Adrenal gland (tissue), 12 donors: ENCODE results near the gene MMS22L. TPM values are rescaled to one million over a fixed set of nuclear protein-coding genes. Genes with fewer than 3 reads are reported as not detected.
A peak's percentile ranks its signal among the peaks of the same experiment; 100 is the strongest.

Experiments
- DNase-seq, 7 donors: peaks; one replicate each; pipeline ENCODE4 v3.0.0-alpha.2; 2019 to 2020
- H3K27ac ChIP-seq, 5 donors: fragments of 200-600 bp; sonication (generic) in 4 of 5; 1 replicate in 3 of 5; 2 replicates in 2 of 5; pipeline versions ENCODE4 v1.5.1 to v1.8.0; 2016 to 2020; ENCODE audit warnings: mild to moderate bottlenecking in 1 of 5
- H3K27me3 ChIP-seq: fragments of 200-600 bp; 2 replicates; pipeline ENCODE4 v1.8.0; 2021
- H3K36me3 ChIP-seq, 2 donors: fragments of 200-600 bp; replicated peaks in 1 of 2; 1 replicate in 1 of 2; 2 replicates in 1 of 2; pipeline versions ENCODE4 v1.5.1 to v1.8.0; 2018 to 2022
- H3K4me1 ChIP-seq, 2 donors: fragments of 200-600 bp; replicated peaks in 1 of 2; 1 replicate in 1 of 2; 2 replicates in 1 of 2; pipeline versions ENCODE4 v1.5.1 to v1.8.0; 2018 to 2021
- H3K4me3 ChIP-seq, 4 donors: fragments of 200-600 bp; sonication (generic) in 3 of 4; one replicate each; pipeline ENCODE4 v1.5.1; 2016 to 2018
- H3K9me3 ChIP-seq, 3 donors: fragments of 200-600 bp; sonication (generic) in 1 of 3; replicated peaks in 1 of 3; 1 replicate in 2 of 3; 2 replicates in 1 of 3; pipeline versions ENCODE4 v1.5.1 to v1.8.0; 2016 to 2021
- POLR2A ChIP-seq, 2 donors: fragments of 450-650 bp; IDR thresholded peaks; one replicate each; pipeline ENCODE4 v1.6.1; 2017; ENCODE audit warnings: antibody characterized with exemption in 2 of 2, mild to moderate bottlenecking in 2 of 2, moderate library complexity in 1 of 2
- WGBS, 4 donors: extraction: QIAGEN DNeasy Blood & Tissue Kit in 2 of 4; methylation state at CpG; one replicate each; pipeline versions ENCODE4 v1.1.5 to v1.1.7; 2013 to 2017; 5-methylcytosine and 5-hydroxymethylcytosine counted together
- intact Hi-C, 2 donors: fragments of 100-400 bp; cut with DNase I; formaldehyde crosslinking; loops; one replicate each; pipeline versions ENCODE4 v1.14.1 to v1.15.0; 2022 to 2023
- polyA plus RNA-seq, 3 donors: library from polyadenylated mRNA; stranded (reverse); fragments of 200-250 nt in 2 of 3; fragments of 350-450 nt in 1 of 3; fragmentation: Illumina TruSeq in 1 of 3; extraction: RNeasy Lipid Tissue Mini Kit (QIAGEN cat#74804) in 1 of 3; gene quantifications; one replicate each; pipeline ENCODE4 v1.2.3, GENCODE V29; 2013 to 2014
- total RNA-seq, 9 donors: library from RNA; depleted of rRNA in 4 of 9; stranded (reverse); fragments of >200 nt in 4 of 9; fragments of 120-200 nt in 1 of 9; fragmentation: NEBNext Ultra II Directional in 1 of 9; extraction: Animal tissue kit (Norgen Biotek cat#: 25700) in 1 of 9; gene quantifications; one replicate each; pipeline versions ENCODE4 v1.1.0 to v1.2.4, GENCODE V29; 2013 to 2023
- TF ChIP-seq, protein P1 (sequence below), 6 experiments: fragments of 450-650 bp in 4 of 6; fragments of 200-600 bp in 2 of 6; sonication (generic) in 1 of 6; IDR thresholded peaks; 1 replicate in 5 of 6; 2 replicates in 1 of 6; pipeline versions ENCODE4 v1.5.1 to v1.8.0; 2016 to 2021; ENCODE audit warnings: antibody characterized with exemption in 6 of 6, mild to moderate bottlenecking in 2 of 6, moderate library complexity in 1 of 6
- donor health status: healthy with polysubstance abuse.
- donor health status: Bipolar disorder and iron deficiency.
- donor health status: DM: yes; HTN: yes; CAD: no.
- donor health status: DM: no; HTN: no; CAD: no.
- donor health status: DM: no; HTN: no; CAD: no.
- donor health status: DM: yes; HTN: yes; CAD: no.

MMS22L gene
- total and polyA plus RNA-seq, 12 donors, result 0.97 to 12.7 (median 5.9) TPM

DNA sequence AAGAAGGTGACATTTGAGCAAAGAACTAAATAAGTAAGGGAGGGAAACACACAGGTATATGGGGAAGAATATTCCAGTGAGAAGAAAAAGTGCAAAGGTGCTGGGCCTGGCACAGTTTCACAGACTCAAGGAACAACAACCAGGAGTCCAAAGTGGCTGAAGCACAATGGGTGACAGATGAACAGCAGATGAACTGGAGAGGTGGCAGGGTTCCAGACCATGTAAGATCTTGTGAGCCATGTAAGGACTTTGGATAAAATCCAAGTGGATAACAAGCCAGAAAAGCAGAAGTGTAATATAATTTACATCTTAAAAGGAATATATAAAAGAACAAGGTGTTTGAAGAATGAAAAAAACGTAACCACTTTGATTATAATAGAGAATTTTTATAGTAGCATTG lies 87.9 kb downstream of the MMS22L start:
- intact Hi-C loops, result no loop called here
- TF ChIP-seq POLR2A (IDR thresholded peaks at IDR 0.05), result no peak
- TF ChIP-seq, protein P1, sequence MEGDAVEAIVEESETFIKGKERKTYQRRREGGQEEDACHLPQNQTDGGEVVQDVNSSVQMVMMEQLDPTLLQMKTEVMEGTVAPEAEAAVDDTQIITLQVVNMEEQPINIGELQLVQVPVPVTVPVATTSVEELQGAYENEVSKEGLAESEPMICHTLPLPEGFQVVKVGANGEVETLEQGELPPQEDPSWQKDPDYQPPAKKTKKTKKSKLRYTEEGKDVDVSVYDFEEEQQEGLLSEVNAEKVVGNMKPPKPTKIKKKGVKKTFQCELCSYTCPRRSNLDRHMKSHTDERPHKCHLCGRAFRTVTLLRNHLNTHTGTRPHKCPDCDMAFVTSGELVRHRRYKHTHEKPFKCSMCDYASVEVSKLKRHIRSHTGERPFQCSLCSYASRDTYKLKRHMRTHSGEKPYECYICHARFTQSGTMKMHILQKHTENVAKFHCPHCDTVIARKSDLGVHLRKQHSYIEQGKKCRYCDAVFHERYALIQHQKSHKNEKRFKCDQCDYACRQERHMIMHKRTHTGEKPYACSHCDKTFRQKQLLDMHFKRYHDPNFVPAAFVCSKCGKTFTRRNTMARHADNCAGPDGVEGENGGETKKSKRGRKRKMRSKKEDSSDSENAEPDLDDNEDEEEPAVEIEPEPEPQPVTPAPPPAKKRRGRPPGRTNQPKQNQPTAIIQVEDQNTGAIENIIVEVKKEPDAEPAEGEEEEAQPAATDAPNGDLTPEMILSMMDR (IDR thresholded peaks at IDR 0.05), result no peak

DNA sequence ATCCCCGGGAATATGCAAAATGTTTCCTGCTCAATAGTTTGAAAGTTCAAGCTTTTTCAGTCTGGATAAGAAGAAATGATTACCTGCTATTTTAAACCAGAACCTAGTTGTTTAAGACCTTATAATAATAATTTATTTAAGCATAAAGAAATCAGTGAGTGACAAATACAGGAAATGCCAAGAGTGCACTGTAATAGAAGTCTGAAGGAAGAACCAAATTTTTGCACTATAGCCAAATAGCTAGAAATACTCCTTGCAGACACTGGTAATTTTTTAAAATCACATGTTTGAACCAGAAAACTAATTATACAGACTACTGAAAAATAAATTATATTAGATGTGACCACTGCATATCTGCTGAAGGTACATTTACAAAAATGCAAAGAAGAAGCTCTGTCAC lies 93.2 kb downstream of the MMS22L start:
- WGBS, 4 donors, result 67 to 84% (median 83%) methylated on average over 1 of the region's 1 CpG
- H3K27me3 ChIP-seq, result no peaks in the 10 kb centered on the region
- intact Hi-C loops, result loop anchor here in 1 of 2 donors (5.0 to 10.0 kb wide), 2 partner anchors 122 to 205 kb away; no protein-coding TSS in a partner anchor
- H3K4me1 ChIP-seq, result no peaks in the 10 kb centered on the region
- H3K9me3 ChIP-seq, result no peaks in the 10 kb centered on the region
- DNase-seq, result no peak
- no peak overlapping the region for H3K4me3 ChIP-seq
- H3K27ac ChIP-seq, result no peak overlapping the region
- TF ChIP-seq POLR2A (IDR thresholded peaks at IDR 0.05), result no peak
- TF ChIP-seq, protein P1 (IDR thresholded peaks at IDR 0.05), result no peak
- no peaks in the 10 kb centered on the region for H3K36me3 ChIP-seq

More for the DNA sequence above, 87.9 kb downstream of the MMS22L start:
- DNase-seq, result peak in 3 of 7 donors; percentile 8 to 16 (median 15)
- H3K4me3 ChIP-seq, result no peak overlapping the region
- no peaks in the 10 kb centered on the region for H3K9me3 ChIP-seq
- no peak overlapping the region for H3K27ac ChIP-seq
- H3K36me3 ChIP-seq, result no peaks in the 10 kb centered on the region
- WGBS, 4 donors, result 77 to 93% (median 87%) methylated on average over 1 of the region's 1 CpG
- H3K4me1 ChIP-seq, result no peaks in the 10 kb centered on the region
- H3K27me3 ChIP-seq, result no peaks in the 10 kb centered on the region

DNA sequence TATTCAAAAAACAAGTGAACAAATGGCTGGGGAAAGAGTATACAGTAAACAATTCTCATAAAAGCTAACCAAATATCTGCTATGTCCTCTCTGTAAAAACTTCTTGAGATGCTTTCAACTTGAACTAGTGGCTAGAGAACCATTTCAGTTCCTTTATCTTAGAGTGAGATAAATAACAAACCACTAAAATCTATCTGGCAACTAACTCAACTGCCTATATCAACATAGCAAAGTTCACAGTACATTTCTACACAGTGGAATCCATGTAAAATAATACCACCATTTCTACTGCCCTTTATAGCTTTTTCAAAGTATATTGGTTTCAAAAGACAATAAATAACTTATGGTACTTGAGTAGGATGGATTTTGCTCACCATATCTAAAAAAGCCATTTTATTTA lies 95.1 kb downstream of the MMS22L start:
- DNase-seq, result no peak
- no peaks in the 10 kb centered on the region for H3K9me3 ChIP-seq
- H3K36me3 ChIP-seq, result no peaks in the 10 kb centered on the region
- H3K27me3 ChIP-seq, result no peaks in the 10 kb centered on the region
- intact Hi-C loops, result loop anchor here in 1 of 2 donors (5.0 to 10.0 kb wide), 2 partner anchors 121 to 207 kb away; no protein-coding TSS in a partner anchor
- no peak for TF ChIP-seq POLR2A (IDR thresholded peaks at IDR 0.05)
- TF ChIP-seq, protein P1 (IDR thresholded peaks at IDR 0.05), result no peak
- no peaks in the 10 kb centered on the region for H3K4me1 ChIP-seq
- H3K4me3 ChIP-seq, result no peak overlapping the region
- no peak overlapping the region for H3K27ac ChIP-seq

DNA sequence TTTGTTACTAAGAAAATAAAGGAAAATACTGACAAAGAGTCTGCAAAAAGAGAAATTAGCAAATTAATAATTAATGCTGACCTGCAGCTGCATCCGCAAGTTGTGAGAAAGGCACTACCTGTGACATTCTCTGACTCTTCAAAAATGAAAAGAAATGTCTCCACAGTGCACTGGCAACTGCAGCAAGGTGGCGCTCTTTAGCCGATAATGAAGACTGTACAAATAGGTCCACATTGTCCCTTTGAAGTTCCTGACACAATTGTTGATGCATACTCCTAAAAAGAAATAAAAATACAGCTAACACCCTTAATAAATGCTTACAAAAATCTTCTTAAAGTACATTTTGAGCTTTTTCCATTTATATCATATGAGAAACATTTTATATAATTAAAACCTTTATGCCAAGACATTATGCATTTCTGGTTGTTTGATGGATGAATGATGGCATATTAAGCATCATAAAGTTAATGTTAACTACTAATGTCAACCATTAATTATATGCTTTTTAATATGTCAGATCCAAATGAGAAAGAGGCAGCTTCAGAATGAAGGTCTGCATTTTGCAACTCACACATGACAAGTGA lies 96.5 kb downstream of the MMS22L start:
- WGBS, 4 donors, result 19 to 27% (median 21%) methylated on average over 3 of the region's 3 CpGs
- intact Hi-C loops, result loop anchor here in 1 of 2 donors (5.0 to 10.0 kb wide), 2 partner anchors 119 to 208 kb away; no protein-coding TSS in a partner anchor
- H3K9me3 ChIP-seq, result no peaks in the 10 kb centered on the region
- no peak overlapping the region for H3K4me3 ChIP-seq
- H3K36me3 ChIP-seq, result no peaks in the 10 kb centered on the region
- no peak overlapping the region for H3K27ac ChIP-seq
- TF ChIP-seq POLR2A (IDR thresholded peaks at IDR 0.05), result no peak
- TF ChIP-seq, protein P1 (IDR thresholded peaks at IDR 0.05), result peak; percentile 63 to 90 (median 73)
- peak; percentile 54 to 89 (median 69) for DNase-seq
- no peaks in the 10 kb centered on the region for H3K27me3 ChIP-seq
- H3K4me1 ChIP-seq, result no peaks in the 10 kb centered on the region
